ENCODE data around the gene REV1. TPM values are rescaled to one million over a fixed set of nuclear protein-coding genes. Genes with fewer than 3 reads are reported as not detected.

Gene REV1
- total and polyA plus RNA-seq, 8 donors: 43.7 to 77.9 (median 65.5) TPM

- Histone ChIP-seq H3K36me3 (peaks cover 0 to 77% of the 10 kb centered on the region in 2 donors), H3K9me3 (no peaks in the 10 kb centered on the region), H3K4me3 (no peak overlapping the region), H3K27ac (no peak overlapping the region), H3K4me1 (no peaks in the 10 kb centered on the region), H3K27me3 (no peaks in the 10 kb centered on the region)
- ATAC-seq (no peak), DNase-seq (no peak)
- intact Hi-C loops (cut with DNase I): no loop called here
- no peak for TF ChIP-seq CTCF (IDR thresholded peaks at IDR 0.05)
Measured at GRCh38 chr2:99382143-99382542, 107.7 kb downstream of the REV1 start.

DNA sequence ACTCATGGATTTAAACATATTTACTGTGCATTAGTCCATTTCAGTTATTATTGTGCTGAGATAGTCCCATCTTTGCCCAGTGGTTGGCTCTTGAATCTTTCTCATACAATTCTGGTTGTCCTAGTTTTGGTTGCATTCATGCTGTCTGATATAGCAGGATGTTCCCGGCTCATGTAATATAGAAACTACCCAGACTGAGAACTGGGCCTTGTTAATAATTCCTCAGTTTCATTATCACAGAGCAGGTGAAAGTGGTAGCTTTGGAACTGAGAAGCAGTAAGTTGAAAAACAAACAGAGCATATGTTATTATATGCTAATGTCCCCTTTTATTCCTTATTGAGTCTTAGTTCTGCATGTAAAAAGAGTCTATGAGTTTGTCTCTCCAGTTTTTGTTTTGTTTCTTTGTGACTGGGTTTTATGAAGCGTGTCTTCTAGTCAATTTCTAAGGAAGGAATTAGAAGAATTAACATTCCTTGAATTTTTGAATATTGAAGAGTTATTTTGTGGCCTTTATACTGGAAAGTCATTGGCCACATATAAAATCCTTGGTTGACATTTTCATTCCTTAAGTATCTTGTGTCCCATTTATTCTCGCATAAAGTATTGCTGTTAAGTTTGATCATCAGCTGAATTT, 109.3 kb downstream of the REV1 start:
- Histone ChIP-seq H3K36me3 (peaks cover 0 to 91% of the 10 kb centered on the region in 2 donors), H3K4me3 (no peak overlapping the region), H3K27ac (no peak overlapping the region), H3K27me3 (no peaks in the 10 kb centered on the region), H3K9me3 (no peaks in the 10 kb centered on the region), H3K4me1 (no peaks in the 10 kb centered on the region)
- intact Hi-C loops (cut with DNase I): no loop called here
- TF ChIP-seq CTCF (IDR thresholded peaks at IDR 0.05): no peak
- ATAC-seq (no peak), DNase-seq (no peak)

DNA sequence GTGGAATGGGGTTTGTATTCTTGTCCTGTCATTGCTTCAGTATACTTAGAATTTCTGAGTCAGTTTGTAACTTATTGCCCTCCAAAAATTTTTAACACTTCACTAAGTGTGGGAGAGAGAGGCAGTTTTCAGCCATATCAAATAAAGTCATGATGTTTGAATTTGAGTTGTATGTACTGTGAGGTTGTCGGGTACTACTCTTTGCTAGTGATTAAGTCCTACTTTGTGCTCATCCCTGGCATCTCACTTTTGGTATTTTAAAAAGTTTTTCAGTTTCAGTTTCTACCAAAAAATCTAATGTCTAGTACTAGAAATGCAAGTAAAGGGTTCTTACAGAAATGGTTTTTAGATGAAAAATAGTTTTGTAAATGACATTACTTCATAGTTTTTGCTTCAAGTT, 111.9 kb downstream of the REV1 start:
- H3K9me3 ChIP-seq: no peaks in the 10 kb centered on the region
- no peak overlapping the region for H3K27ac ChIP-seq
- no peak for TF ChIP-seq CTCF (IDR thresholded peaks at IDR 0.05)
- ATAC-seq (no peak), DNase-seq (no peak)
- intact Hi-C loops (cut with DNase I): no loop called here
- H3K27me3 ChIP-seq: no peaks in the 10 kb centered on the region
- H3K36me3 ChIP-seq: peaks cover 0 to 92% of the 10 kb centered on the region in 2 donors
- no peaks in the 10 kb centered on the region for H3K4me1 ChIP-seq
- no peak overlapping the region for H3K4me3 ChIP-seq

GRCh38 chr2:99376254-99376864, 113.5 kb downstream of the REV1 start:
- intact Hi-C loops (cut with DNase I): no loop called here
- no peak overlapping the region for H3K27ac ChIP-seq
- H3K27me3 ChIP-seq: no peaks in the 10 kb centered on the region
- no peak overlapping the region for H3K4me3 ChIP-seq
- no peak for DNase-seq
- H3K9me3 ChIP-seq: no peaks in the 10 kb centered on the region
- peaks cover 0 to 93% of the 10 kb centered on the region in 2 donors for H3K36me3 ChIP-seq
- H3K4me1 ChIP-seq: no peaks in the 10 kb centered on the region
- ATAC-seq: no peak
- TF ChIP-seq CTCF (IDR thresholded peaks at IDR 0.05): no peak

DNA sequence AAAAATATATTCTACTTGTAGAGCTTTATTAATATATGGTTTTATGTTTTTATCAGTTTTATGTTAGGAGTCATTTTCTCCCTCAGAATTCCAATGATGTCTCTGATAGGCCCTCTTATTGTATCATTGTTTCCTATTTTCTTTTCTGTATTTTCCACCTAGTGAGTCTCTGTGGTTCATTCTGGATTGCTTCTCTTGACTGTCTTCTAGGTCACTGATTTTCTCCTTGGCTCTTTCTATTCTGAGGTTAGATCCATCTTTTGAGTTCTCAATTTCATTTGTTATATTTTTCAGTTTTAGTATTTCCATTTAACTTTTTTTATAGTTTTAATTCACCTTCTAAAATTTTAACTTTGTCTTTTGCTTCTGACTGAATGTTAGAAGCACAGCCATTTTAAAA, 115.1 kb downstream of the REV1 start:
- no peak for ATAC-seq
- no peak for DNase-seq
- Histone ChIP-seq H3K4me3 (no peak overlapping the region), H3K9me3 (no peaks in the 10 kb centered on the region), H3K27me3 (no peaks in the 10 kb centered on the region), H3K36me3 (peaks cover 0 to 92% of the 10 kb centered on the region in 2 donors), H3K27ac (no peak overlapping the region), H3K4me1 (no peaks in the 10 kb centered on the region)
- intact Hi-C loops (cut with DNase I): no loop called here
- TF ChIP-seq CTCF (IDR thresholded peaks at IDR 0.05): no peak

Measured in left lung (tissue), 10 donors.